Stimulated activated CD8-positive, alpha-beta memory T cell treated with anti-CD3 and anti-CD28 coated beads, Interleukin-7, amount 100 ng/mL, for 1 hour (primary cell): Measurements from ENCODE around the gene IFNK.

ENCODE experiments used
- DNase-seq, 2 donors: peaks; one replicate each; pipeline ENCODE4 v3.0.0-alpha.2; 2020; ENCODE audit warnings: low read depth in 2 of 2

Gene IFNK

DNA sequence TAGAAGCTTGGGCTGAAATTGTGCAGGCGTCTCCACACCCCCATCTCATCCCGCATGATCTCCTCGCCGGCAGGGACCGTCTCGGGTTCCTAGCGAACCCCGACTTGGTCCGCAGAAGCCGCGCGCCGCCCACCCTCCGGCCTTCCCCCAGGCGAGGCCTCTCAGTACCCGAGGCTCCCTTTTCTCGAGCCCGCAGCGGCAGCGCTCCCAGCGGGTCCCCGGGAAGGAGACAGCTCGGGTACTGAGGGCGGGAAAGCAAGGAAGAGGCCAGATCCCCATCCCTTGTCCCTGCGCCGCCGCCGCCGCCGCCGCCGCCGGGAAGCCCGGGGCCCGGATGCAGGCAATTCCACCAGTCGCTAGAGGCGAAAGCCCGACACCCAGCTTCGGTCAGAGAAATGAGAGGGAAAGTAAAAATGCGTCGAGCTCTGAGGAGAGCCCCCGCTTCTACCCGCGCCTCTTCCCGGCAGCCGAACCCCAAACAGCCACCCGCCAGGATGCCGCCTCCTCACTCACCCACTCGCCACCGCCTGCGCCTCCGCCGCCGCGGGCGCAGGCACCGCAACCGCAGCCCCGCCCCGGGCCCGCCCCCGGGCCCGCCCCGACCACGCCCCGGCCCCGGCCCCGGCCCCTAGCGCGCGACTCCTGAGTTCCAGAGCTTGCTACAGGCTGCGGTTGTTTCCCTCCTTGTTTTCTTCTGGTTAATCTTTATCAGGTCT, 49.0 kb downstream of the IFNK start, which contains the start of gene C9orf72:
Gene C9orf72, minus strand, starts transcription at position 564 of the 716 bp plus-strand sequence. CDS start 6,361 bp downstream, outside the sequence.
- DNase-seq: peak; percentile 78 to 79

GRCh38 chr9:27573634-27574590, 49.8 kb downstream of the IFNK start:
- DNase-seq: peak; percentile 85 to 86
